GM06990 (cell line): Measurements from ENCODE around the gene FOXN1.

Experiments
- DNase-seq: peaks from one replicate; pipeline ENCODE4 v3.0.0-alpha.2; 2011; ENCODE audit not compliant: insufficient read length; ENCODE audit errors: extremely low read depth
- H3K27me3 ChIP-seq: replicated peaks from 2 replicates; pipeline ENCODE4 v1.6.0; 2011; ENCODE audit warnings: low read length; ENCODE audit not compliant: control insufficient read depth, insufficient read depth
- H3K36me3 ChIP-seq: 2 replicates; pipeline ENCODE4 v1.5.1; 2011; ENCODE audit warnings: low read length; ENCODE audit not compliant: control insufficient read depth, insufficient read depth
- H3K4me3 ChIP-seq: replicated peaks from 2 replicates; pipeline ENCODE4 v1.5.1; 2011; ENCODE audit warnings: low read depth, mild to moderate bottlenecking, control low read depth, low read length
- TF ChIP-seq, protein P1 (sequence below): IDR thresholded peaks from 2 replicates; pipeline ENCODE4 v1.5.1; 2011; ENCODE audit warnings: low read length, control low read depth, mild to moderate bottlenecking, inconsistent platforms; ENCODE audit not compliant: insufficient read depth, poor library complexity, severe bottlenecking

FOXN1 gene

GRCh38 chr17:28563475-28563874 lies 57.3 kb downstream of the FOXN1 start:
- Histone ChIP-seq H3K27me3 (no peaks in the 10 kb centered on the region), H3K36me3 (peaks cover 18% of the 10 kb centered on the region), H3K4me3 (no peak overlapping the region)
- TF ChIP-seq, protein P1, sequence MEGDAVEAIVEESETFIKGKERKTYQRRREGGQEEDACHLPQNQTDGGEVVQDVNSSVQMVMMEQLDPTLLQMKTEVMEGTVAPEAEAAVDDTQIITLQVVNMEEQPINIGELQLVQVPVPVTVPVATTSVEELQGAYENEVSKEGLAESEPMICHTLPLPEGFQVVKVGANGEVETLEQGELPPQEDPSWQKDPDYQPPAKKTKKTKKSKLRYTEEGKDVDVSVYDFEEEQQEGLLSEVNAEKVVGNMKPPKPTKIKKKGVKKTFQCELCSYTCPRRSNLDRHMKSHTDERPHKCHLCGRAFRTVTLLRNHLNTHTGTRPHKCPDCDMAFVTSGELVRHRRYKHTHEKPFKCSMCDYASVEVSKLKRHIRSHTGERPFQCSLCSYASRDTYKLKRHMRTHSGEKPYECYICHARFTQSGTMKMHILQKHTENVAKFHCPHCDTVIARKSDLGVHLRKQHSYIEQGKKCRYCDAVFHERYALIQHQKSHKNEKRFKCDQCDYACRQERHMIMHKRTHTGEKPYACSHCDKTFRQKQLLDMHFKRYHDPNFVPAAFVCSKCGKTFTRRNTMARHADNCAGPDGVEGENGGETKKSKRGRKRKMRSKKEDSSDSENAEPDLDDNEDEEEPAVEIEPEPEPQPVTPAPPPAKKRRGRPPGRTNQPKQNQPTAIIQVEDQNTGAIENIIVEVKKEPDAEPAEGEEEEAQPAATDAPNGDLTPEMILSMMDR = no peak
- no peak for DNase-seq

DNA sequence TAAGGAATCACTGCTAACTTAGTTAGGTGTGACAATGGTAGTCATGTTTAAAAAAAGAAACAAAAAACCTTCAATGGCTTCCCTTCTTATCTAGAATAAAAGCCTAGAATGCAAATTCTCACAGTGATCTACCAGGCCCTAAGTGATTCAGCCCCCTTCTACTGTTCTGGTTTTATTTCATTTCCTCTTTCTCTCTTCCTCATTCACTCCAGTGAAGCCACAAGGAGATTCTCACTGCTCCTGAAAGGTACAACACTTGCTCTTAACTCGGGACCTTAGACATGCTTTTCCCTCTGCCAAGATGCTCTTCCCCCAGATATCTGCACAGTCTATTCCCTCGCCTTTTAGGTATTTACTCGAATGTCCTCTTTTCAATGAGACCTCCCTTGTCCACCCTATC lies 61.5 kb downstream of the FOXN1 start:
- Histone ChIP-seq H3K27me3 (no peaks in the 10 kb centered on the region), H3K4me3 (peak overlapping the region; percentile 37), H3K36me3 (peaks cover 8% of the 10 kb centered on the region)
- TF ChIP-seq, protein P1 = no peak
- DNase-seq = peak; percentile 53

GRCh38 chr17:28569446-28569845 lies 63.3 kb downstream of the FOXN1 start:
- DNase-seq = no peak
- Histone ChIP-seq H3K4me3 (peak overlapping the region; percentile 96), H3K27me3 (no peaks in the 10 kb centered on the region), H3K36me3 (peaks cover 4% of the 10 kb centered on the region)
- TF ChIP-seq, protein P1 = no peak

- peak; percentile 67 for DNase-seq
Observed at GRCh38 chr17:28570716-28571360, 64.7 kb downstream of the FOXN1 start.

GRCh38 chr17:28571361-28572122 lies 65.4 kb downstream of the FOXN1 start, which contains the start of gene PIGS:
PIGS (minus strand) TSS chr17:28571524; CDS start chr17:28571496, 28 bp downstream.
- TF ChIP-seq, protein P1 = no peak
- peaks cover 7% of the 10 kb centered on the region for H3K36me3 ChIP-seq
- peak within 1 kb of the TSS; percentile 96 for H3K4me3 ChIP-seq
- H3K27me3 ChIP-seq = no peaks in the 10 kb centered on the region
- peak; percentile 95 for DNase-seq

More at GRCh38 chr17:28570716-28571360, 64.7 kb downstream of the FOXN1 start:
- Histone ChIP-seq H3K4me3 (peak overlapping the region; percentile 96), H3K36me3 (peaks cover 7% of the 10 kb centered on the region), H3K27me3 (no peaks in the 10 kb centered on the region)
- TF ChIP-seq, protein P1 = no peak
